Measurements from ENCODE around the gene NLRP7.
"Not testable (repeated sequence)": the region's sequence is repeated elsewhere in the genome, so short reads cannot be mapped to it uniquely, and the experiment has no call there.

DNA sequence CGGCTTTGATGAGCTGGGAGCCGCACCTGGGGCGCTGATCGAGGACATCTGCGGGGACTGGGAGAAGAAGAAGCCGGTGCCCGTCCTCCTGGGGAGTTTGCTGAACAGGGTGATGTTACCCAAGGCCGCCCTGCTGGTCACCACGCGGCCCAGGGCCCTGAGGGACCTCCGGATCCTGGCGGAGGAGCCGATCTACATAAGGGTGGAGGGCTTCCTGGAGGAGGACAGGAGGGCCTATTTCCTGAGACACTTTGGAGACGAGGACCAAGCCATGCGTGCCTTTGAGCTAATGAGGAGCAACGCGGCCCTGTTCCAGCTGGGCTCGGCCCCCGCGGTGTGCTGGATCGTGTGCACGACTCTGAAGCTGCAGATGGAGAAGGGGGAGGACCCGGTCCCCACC is 35.2 kb upstream of the NLRP7 start:
- TF ChIP-seq, protein P1, sequence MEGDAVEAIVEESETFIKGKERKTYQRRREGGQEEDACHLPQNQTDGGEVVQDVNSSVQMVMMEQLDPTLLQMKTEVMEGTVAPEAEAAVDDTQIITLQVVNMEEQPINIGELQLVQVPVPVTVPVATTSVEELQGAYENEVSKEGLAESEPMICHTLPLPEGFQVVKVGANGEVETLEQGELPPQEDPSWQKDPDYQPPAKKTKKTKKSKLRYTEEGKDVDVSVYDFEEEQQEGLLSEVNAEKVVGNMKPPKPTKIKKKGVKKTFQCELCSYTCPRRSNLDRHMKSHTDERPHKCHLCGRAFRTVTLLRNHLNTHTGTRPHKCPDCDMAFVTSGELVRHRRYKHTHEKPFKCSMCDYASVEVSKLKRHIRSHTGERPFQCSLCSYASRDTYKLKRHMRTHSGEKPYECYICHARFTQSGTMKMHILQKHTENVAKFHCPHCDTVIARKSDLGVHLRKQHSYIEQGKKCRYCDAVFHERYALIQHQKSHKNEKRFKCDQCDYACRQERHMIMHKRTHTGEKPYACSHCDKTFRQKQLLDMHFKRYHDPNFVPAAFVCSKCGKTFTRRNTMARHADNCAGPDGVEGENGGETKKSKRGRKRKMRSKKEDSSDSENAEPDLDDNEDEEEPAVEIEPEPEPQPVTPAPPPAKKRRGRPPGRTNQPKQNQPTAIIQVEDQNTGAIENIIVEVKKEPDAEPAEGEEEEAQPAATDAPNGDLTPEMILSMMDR (IDR thresholded peaks at IDR 0.05), result not testable (repeated sequence)
- TF ChIP-seq POLR2AphosphoS5 (IDR thresholded peaks at IDR 0.05), result not testable (repeated sequence)

Measured in prostate gland (tissue), 2 donors.